Measurements from ENCODE around the gene ADAT3. TPM values are rescaled to one million over a fixed set of nuclear protein-coding genes. Genes with fewer than 3 reads are reported as not detected.

Gene ADAT3
- total RNA-seq, 1 donor from 2014 or later: 6.8 TPM

- H3K27me3 Mint-ChIP-seq (ENCODE audit: unreplicated experiment): no peaks in the 10 kb centered on the region
- TF ChIP-seq CTCF (IDR thresholded peaks at IDR 0.05): no peak
- H3K36me3 Mint-ChIP-seq (ENCODE audit: unreplicated experiment): no peaks in the 10 kb centered on the region
- no peak for DNase-seq (ENCODE audit: extremely low spot score, unreplicated experiment)
- peaks cover 23% of the 10 kb centered on the region for H3K4me1 Mint-ChIP-seq (ENCODE audit: unreplicated experiment)
- H3K4me3 Mint-ChIP-seq (ENCODE audit: unreplicated experiment): peak overlapping the region; percentile 84
- peak overlapping the region; percentile 73 for H3K27ac Mint-ChIP-seq (ENCODE audit: unreplicated experiment)
- no peaks in the 10 kb centered on the region for H3K9me3 Mint-ChIP-seq (ENCODE audit: unreplicated experiment)
Measured at GRCh38 chr19:1943661-1944087, 38.5 kb downstream of the ADAT3 start.

- H3K9me3 Mint-ChIP-seq (ENCODE audit: unreplicated experiment): no peaks in the 10 kb centered on the region
- peaks cover 25% of the 10 kb centered on the region for H3K4me1 Mint-ChIP-seq (ENCODE audit: unreplicated experiment)
- no peak for TF ChIP-seq CTCF (IDR thresholded peaks at IDR 0.05)
- H3K27me3 Mint-ChIP-seq (ENCODE audit: unreplicated experiment): no peaks in the 10 kb centered on the region
- DNase-seq (ENCODE audit: extremely low spot score, unreplicated experiment): no peak
- no peak overlapping the region for H3K27ac Mint-ChIP-seq (ENCODE audit: unreplicated experiment)
- H3K36me3 Mint-ChIP-seq (ENCODE audit: unreplicated experiment): no peaks in the 10 kb centered on the region
- peak overlapping the region; percentile 26 for H3K4me3 Mint-ChIP-seq (ENCODE audit: unreplicated experiment)
Measured at GRCh38 chr19:1944088-1944915, 39.1 kb downstream of the ADAT3 start.

GRCh38 chr19:1944916-1945561 lies 39.8 kb downstream of the ADAT3 start:
- H3K4me1 Mint-ChIP-seq (ENCODE audit: unreplicated experiment): peaks cover 23% of the 10 kb centered on the region
- DNase-seq (ENCODE audit: extremely low spot score, unreplicated experiment): no peak
- H3K27ac Mint-ChIP-seq (ENCODE audit: unreplicated experiment): no peak overlapping the region
- H3K27me3 Mint-ChIP-seq (ENCODE audit: unreplicated experiment): no peaks in the 10 kb centered on the region
- H3K9me3 Mint-ChIP-seq (ENCODE audit: unreplicated experiment): no peaks in the 10 kb centered on the region
- no peak overlapping the region for H3K4me3 Mint-ChIP-seq (ENCODE audit: unreplicated experiment)
- H3K36me3 Mint-ChIP-seq (ENCODE audit: unreplicated experiment): no peaks in the 10 kb centered on the region
- TF ChIP-seq CTCF (IDR thresholded peaks at IDR 0.05): no peak

- H3K4me3 Mint-ChIP-seq (ENCODE audit: unreplicated experiment): no peak overlapping the region
- H3K36me3 Mint-ChIP-seq (ENCODE audit: unreplicated experiment): no peaks in the 10 kb centered on the region
- H3K27me3 Mint-ChIP-seq (ENCODE audit: unreplicated experiment): no peaks in the 10 kb centered on the region
- peak; percentile 86 for DNase-seq (ENCODE audit: extremely low spot score, unreplicated experiment)
- H3K4me1 Mint-ChIP-seq (ENCODE audit: unreplicated experiment): peaks cover 21% of the 10 kb centered on the region
- TF ChIP-seq CTCF (IDR thresholded peaks at IDR 0.05): peak; percentile 63
- no peaks in the 10 kb centered on the region for H3K9me3 Mint-ChIP-seq (ENCODE audit: unreplicated experiment)
- peak overlapping the region; percentile 12 for H3K27ac Mint-ChIP-seq (ENCODE audit: unreplicated experiment)
Measured at GRCh38 chr19:1945899-1946298, 40.7 kb downstream of the ADAT3 start.

- no peaks in the 10 kb centered on the region for H3K9me3 Mint-ChIP-seq (ENCODE audit: unreplicated experiment)
- no peak overlapping the region for H3K27ac Mint-ChIP-seq (ENCODE audit: unreplicated experiment)
- no peaks in the 10 kb centered on the region for H3K36me3 Mint-ChIP-seq (ENCODE audit: unreplicated experiment)
- peak; percentile 85 for DNase-seq (ENCODE audit: extremely low spot score, unreplicated experiment)
- H3K27me3 Mint-ChIP-seq (ENCODE audit: unreplicated experiment): no peaks in the 10 kb centered on the region
- TF ChIP-seq CTCF (IDR thresholded peaks at IDR 0.05): no peak
- H3K4me1 Mint-ChIP-seq (ENCODE audit: unreplicated experiment): peaks cover 22% of the 10 kb centered on the region
- H3K4me3 Mint-ChIP-seq (ENCODE audit: unreplicated experiment): no peak overlapping the region
Measured at GRCh38 chr19:1947651-1948209, 42.5 kb downstream of the ADAT3 start.
